Eye (tissue), 1 donor: ENCODE data around the gene NRG3.
A peak's percentile ranks its signal among the peaks of the same experiment; 100 is the strongest.

Source experiments
- DNase-seq: peaks from one replicate; pipeline ENCODE4 v3.0.0-alpha.2; 2015

NRG3 gene

GRCh38 chr10:81885491-81885890, 10.5 kb downstream of the NRG3 start:
- DNase-seq = no peak

DNA sequence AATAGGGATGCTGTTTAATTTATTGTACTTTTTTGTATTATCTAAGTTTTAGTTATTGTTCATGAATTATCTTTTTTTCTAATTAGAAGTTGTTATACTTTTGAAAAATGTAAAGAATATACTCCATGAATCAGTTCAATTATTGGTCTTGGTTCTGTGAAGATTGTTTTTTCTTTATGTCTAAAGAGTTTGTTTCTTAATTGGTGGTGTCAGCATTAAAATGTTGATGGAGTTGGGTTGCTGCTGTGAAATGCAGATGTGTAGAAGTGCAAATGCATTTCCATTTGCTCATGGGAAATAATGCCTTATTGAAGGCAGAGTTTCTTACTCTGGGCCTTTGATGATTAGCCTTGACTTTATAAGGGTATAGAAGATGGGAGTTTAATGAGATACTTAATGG, 11.9 kb downstream of the NRG3 start:
- DNase-seq = no peak

DNA sequence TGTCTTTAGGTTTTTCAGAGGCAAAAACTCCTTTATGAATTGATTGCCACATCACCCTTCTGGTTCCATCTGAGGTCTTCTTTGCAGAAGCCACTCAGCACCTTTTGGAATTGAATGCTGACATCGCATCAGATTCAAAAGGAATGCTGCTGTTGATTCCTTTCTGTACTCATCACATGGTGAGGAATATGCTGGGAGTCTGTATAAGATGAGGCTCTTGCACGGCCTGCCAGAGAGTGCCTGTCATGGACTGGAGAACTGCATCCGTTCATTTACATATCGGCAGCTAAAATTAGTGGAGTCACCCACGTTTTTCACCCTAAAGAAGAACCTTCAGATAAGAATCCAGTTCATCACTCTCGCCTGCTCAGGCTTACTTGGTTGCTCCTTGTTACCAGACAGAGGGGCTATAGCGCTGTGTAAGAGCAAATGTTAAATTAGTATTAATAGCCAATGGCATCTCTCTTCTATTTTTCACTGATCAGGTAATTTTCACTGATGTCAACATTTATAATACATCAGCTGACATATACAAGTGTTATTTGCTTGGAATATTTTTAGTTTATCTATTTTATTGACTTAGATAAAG, 14.3 kb downstream of the NRG3 start:
- no peak for DNase-seq

- no peak for DNase-seq
Observed at GRCh38 chr10:81894616-81895015, 19.6 kb downstream of the NRG3 start.

DNA sequence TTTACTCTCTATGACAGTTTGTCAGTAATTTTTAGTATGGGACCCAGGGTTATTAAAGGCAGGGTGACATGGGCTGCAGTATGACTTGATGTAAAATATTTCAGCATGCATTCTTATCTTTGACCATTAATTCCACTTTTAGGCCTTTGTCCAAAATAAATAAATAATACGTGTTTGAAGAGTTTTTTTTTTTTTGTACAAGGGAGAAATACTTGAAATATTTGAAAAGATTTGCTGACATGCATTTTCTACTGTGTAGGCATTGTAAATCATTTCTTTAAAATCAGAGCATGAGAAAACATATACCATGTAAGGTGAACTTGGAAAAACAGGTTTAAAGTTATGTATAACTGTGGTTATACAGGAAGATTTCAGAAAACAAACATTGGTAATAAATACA, 23.5 kb downstream of the NRG3 start:
- DNase-seq = no peak

GRCh38 chr10:81900989-81901388, 26.0 kb downstream of the NRG3 start:
- no peak for DNase-seq

GRCh38 chr10:81903472-81903871, 28.5 kb downstream of the NRG3 start:
- DNase-seq = peak; percentile 19

- DNase-seq = no peak
Observed at GRCh38 chr10:81905161-81905560, 30.2 kb downstream of the NRG3 start.

DNA sequence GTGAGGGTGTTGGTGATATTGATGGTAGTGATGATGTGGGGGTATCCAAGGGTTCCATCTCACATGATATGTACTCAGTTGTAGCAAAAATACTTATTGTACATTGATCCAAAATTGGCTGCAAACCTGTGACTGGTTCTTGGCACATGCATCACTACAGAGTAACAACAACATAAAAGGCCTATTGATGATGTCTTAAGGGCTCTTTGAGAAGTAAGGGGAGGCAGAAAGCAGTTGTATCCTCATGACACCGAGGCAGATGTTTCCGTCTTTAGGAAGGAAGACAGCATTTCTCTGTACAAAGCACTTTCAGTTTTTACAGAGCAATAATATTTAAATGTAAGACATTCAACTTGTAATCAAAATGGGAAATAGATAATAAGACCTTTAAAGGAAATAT, 34.5 kb downstream of the NRG3 start:
- DNase-seq = no peak

DNA sequence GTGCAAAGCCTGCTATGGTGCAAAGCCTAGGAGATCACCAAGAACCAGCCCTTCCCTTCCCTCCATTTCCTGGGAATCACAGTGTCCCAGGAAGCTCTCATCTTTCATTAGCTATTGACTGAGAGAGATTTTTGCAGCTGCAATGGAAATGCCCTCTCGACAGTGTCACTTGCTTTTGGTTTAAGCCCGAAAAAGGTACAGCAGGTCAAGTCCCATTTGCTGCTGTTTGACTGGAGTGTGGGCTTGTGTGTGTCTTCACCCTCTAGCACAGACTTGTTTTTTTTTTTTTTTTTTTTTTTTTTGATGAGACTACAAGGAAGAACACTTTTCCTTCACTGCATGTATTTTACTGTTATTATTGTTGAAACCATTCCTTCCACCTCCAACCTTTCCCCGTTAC, 36.3 kb downstream of the NRG3 start:
- no peak for DNase-seq

DNA sequence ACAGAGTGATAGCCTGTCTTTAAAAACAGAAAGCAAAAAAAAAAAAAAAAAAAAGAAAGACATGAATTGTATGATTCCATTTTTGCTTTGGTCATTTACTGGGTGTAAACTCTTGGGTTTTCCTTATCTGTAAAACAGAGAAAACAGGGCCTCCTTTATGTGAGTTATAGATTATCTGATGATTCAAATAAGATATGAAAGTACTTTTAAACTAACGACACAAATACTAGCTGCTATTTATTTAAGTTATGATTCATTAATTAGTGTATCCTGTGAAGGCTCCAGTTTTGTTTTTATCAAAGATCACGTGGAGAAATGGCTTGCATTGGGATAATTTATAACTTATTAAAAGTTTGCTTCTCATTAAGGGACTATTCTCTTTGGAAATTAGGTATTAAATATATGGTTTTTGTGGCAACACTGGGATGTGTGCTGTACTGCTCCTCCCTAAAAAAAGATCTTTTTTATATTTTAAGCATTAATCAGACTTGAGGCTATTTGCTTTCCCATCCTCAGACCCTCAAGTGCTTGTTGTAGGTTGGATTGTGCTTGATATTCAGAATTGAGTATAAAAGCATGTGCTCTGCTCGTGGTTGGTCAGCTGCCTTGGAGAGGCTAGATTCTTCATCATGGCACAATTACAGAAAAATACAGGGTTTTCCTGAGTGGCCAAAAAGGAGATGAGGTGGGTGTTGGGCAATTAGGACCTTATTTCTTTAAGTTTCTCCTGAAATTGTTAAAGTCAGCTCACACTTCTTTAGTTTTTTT, 39.9 kb downstream of the NRG3 start:
- DNase-seq = no peak

GRCh38 chr10:81915504-81915897, 40.5 kb downstream of the NRG3 start:
- no peak for DNase-seq

DNA sequence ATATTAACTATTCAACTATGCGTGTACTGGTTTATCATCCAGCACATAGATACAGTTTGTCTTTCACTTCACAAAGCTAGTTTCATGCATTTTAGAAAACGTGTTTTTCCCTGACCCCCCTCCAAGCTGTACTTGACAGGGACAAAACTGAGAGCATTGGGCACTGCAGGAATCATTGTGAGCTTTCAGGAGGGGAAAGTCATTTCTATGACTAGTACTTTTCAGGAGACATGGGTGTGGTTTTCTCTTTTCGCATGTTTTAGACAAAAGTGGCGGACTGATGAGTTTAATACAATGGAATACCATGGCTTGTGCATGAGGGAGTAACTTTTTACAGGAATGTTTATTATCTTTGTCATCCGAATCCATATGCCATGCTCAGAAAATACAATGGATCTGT, 42.7 kb downstream of the NRG3 start:
- no peak for DNase-seq

GRCh38 chr10:81918766-81919165, 43.8 kb downstream of the NRG3 start:
- no peak for DNase-seq

DNA sequence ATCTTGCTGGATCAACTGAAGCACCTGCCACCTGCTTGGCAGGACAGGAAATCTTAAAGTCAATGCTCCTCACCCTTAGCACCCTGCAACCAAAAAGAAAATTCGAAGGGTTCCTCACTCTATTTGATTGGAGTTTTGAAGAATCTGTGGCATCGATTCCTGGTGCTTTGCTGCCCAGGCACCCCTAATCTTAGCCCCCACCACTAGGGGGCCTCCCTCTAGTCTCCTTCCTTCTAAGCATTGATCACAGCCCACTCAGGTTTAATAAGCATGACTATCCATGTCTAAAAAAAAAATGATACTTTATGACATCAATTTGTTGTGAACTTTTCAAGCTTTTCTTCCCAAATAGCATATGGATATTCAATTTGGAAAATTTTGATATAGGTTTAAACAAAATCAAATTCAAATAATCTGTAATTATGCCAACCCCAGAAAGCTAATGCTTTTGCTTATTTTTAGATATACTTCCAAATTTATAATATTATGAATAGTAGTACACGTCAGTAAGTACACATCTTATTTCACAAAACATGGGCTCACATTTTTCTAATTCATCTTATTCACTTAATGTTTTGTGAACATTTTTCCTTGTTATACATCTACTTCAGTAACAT, 45.3 kb downstream of the NRG3 start:
- DNase-seq = no peak

GRCh38 chr10:81928119-81928518, 53.1 kb downstream of the NRG3 start:
- no peak for DNase-seq

- no peak for DNase-seq
Observed at GRCh38 chr10:81943583-81943982, 68.6 kb downstream of the NRG3 start.

DNA sequence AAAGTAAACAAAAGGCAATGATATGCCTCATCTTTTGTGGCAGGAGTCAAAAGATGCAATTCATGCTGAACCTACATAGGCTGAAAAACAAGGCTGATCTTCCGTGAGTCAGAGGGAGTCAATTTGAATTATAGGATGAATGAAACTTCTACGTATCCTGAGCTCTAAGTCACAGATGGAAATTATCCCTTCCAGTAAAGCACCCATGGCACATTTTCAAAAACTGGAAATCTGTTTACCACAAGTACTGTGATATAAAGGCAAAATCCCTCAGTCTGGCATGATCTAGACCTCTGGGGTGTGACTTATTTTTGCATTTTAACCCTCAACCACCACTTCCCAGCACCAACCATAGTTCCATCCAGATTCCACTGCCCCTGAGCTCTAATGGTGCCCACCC, 69.6 kb downstream of the NRG3 start:
- no peak for DNase-seq

GRCh38 chr10:81949283-81949682, 74.3 kb downstream of the NRG3 start:
- DNase-seq = no peak

DNA sequence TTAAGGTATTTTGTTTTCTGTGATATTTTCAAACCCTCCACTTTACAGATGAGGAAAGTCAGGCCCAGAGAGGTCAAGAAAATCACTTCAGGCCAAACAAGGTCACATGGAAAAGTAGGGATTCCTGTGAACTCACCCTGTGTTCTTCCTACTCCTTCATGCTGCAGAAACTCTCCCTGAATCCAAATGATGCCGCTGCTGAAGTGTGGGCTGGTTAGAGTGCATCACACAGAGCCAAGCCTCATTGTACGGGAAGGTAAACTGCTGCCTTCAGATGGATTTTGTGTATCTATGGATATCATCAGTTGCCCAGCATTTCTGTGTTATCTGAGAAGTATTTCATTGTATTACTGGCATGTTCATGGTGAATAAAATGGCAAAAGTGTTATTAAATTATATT, 75.4 kb downstream of the NRG3 start:
- DNase-seq = no peak

GRCh38 chr10:81953420-81953819, 78.4 kb downstream of the NRG3 start:
- no peak for DNase-seq

- DNase-seq = no peak
Observed at GRCh38 chr10:81957976-81958375, 83.0 kb downstream of the NRG3 start.

GRCh38 chr10:81959016-81959415, 84.0 kb downstream of the NRG3 start:
- DNase-seq = no peak

DNA sequence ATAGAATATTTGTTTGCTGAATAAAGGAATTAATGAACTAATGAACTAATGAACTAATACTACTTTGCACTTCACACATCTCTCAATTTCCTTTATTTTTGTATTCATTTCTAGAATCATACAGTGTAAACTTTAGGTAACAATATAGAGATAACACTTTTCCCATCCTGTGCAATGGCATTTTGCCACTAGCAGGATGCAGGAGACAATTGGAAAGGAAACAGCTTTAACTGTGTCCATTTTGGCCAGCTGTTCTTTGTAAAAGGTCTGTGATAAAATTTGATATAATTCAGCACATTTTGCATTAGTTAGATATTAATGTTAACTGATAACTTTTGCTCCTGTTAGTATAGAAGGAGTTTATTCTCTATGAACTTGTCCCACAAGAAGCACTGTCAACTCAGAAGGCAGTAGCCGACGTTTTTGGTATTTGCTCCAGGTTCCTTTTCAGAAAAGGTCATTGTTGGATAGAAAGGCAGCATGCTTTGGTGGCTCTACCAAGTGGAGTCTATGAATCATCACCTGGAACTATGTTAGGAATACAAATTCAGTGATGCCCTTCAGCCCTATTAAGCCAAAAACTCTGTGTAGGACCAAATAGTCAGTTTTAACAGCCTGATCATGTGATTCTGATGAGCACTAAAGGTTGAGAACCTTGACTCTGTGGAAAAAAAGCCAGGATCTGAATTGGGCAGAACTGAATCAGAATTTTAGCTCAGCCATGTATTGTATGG, 86.6 kb downstream of the NRG3 start:
- DNase-seq = no peak
